HepG2 (cell line): ENCODE data around the gene SMPD2. TPM values are rescaled to one million over a fixed set of nuclear protein-coding genes. Genes with fewer than 3 reads are reported as not detected.

ENCODE experiments used
- ATRX ChIP-seq: sonication (generic); formaldehyde crosslinking; IDR thresholded peaks from 2 replicates; pipeline ENCODE4 v1.4.0; 2020; ENCODE audit warnings: missing genetic modification reagents, borderline replicate concordance
- GTF2F1 ChIP-seq: fragments of 150-350 bp; IDR thresholded peaks from 2 replicates; pipeline ENCODE4 v1.6.1; 2014; ENCODE audit warnings: low read length
- MLX ChIP-seq: IDR thresholded peaks from 2 replicates; pipeline ENCODE4 v1.6.1; 2016
- MTA3 ChIP-seq: sonication (generic); formaldehyde crosslinking; IDR thresholded peaks from 2 replicates; pipeline ENCODE4 v1.4.0; 2020; ENCODE audit warnings: missing genetic modification reagents
- MYC ChIP-seq: sonication (generic); formaldehyde crosslinking; IDR thresholded peaks from 2 replicates; pipeline ENCODE4 v1.9.0; 2021; ENCODE audit warnings: missing genetic modification reagents, borderline replicate concordance
- RARG ChIP-seq: sonication (generic); formaldehyde crosslinking; IDR thresholded peaks from 2 replicates; pipeline ENCODE4 v1.4.0; 2020; ENCODE audit warnings: low read depth, mild to moderate bottlenecking, missing genetic modification reagents
- TAF15 ChIP-seq: fragments of 200-400 bp; formaldehyde crosslinking; IDR thresholded peaks from one replicate; pipeline ENCODE4 v1.6.1; 2018; ENCODE audit warnings: mild to moderate bottlenecking, low read depth, low read length; ENCODE audit not compliant: poor library complexity, severe bottlenecking
- TCF12 ChIP-seq, 2 experiments: fragments of 450-650 bp in 1 of 2; sonication (generic) in 1 of 2; formaldehyde crosslinking in 1 of 2; IDR thresholded peaks; 2 replicates each; pipeline versions ENCODE4 v1.6.1 to v1.8.0; 2017 to 2022; ENCODE audit warnings: antibody characterized with exemption in 1 of 2, mild to moderate bottlenecking in 1 of 2, missing genetic modification reagents in 1 of 2, moderate library complexity in 1 of 2
- ZNF260 ChIP-seq: sonication (generic); formaldehyde crosslinking; IDR thresholded peaks from 2 replicates; pipeline ENCODE4 v1.4.0; 2020; ENCODE audit warnings: missing genetic modification reagents, low read depth, mild to moderate bottlenecking, borderline replicate concordance
- ZNF317 ChIP-seq: sonication (generic); formaldehyde crosslinking; IDR thresholded peaks from 2 replicates; pipeline ENCODE4 v1.5.0; 2020; ENCODE audit warnings: mild to moderate bottlenecking, missing genetic modification reagents
- ZNF512B ChIP-seq: sonication (generic); formaldehyde crosslinking; IDR thresholded peaks from 2 replicates; pipeline ENCODE4 v1.5.1; 2020; ENCODE audit warnings: missing genetic modification reagents, mild to moderate bottlenecking, borderline replicate concordance
- polyA plus RNA-seq, 8 experiments: library from polyadenylated mRNA; depleted of rRNA in 3 of 8; stranded (reverse) in 7 of 8; unstranded in 1 of 8; fragments of >200 nt; fragmentation: Illumina TruSeq in 4 of 8; extraction: Trizol in 4 of 8; gene quantifications; 2 replicates each; pipeline versions ENCODE4 v1.2.1 to v1.2.3, GENCODE V29; 2011 to 2016; ENCODE audit warnings: low read depth in 4 of 8, missing spikeins in 1 of 8, mixed read lengths in 1 of 8; ENCODE audit not compliant: insufficient read depth in 1 of 8
- total RNA-seq, 5 experiments: library from RNA; depleted of rRNA; stranded (reverse); fragments of >200 nt; fragmentation: Illumina TruSeq; extraction: Trizol; gene quantifications; 2 replicates each; pipeline ENCODE4 v1.2.3, GENCODE V29; 2016; ENCODE audit warnings: low read depth in 1 of 5

Gene SMPD2
- total and polyA plus RNA-seq, 2 of the 13 experiments (the other 11 are each of a cell fraction or from before 2014, with no cell fraction given) = 5.9 to 10.6 TPM

GRCh38 chr6:109442393-109442924 is 1.9 kb downstream of the SMPD2 start (continued):
- TF ChIP-seq ZNF512B (CRISPR knock-in tag) = no peak
- TF ChIP-seq MLX (CRISPR knock-in tag) = no peak
- TF ChIP-seq GTF2F1 = no peak
- TF ChIP-seq RARG (CRISPR knock-in tag) = no peak
- TF ChIP-seq ZNF317 (CRISPR knock-in tag) = no peak
- TF ChIP-seq MYC (CRISPR knock-in tag) = no peak
- no peak for TF ChIP-seq TAF15
- no peak for TF ChIP-seq MTA3 (CRISPR knock-in tag)
- TF ChIP-seq ZNF260 = no peak
- no peak for TF ChIP-seq TCF12 (IDR thresholded peaks at IDR 0.05)
- TF ChIP-seq TCF12 (CRISPR knock-in tag; IDR thresholded peaks at IDR 0.05) = no peak
- TF ChIP-seq ATRX = no peak
